GM19351 (cell line): ENCODE measurements around the gene NPAS3.

Experiments
- ATAC-seq: cut with Tn5 transposase; IDR thresholded peaks from one replicate; pipeline ENCODE4 v1.9.1; 2021; ENCODE audit warnings: mild to moderate bottlenecking, moderate library complexity; ENCODE audit not compliant: unreplicated experiment

NPAS3 gene

DNA sequence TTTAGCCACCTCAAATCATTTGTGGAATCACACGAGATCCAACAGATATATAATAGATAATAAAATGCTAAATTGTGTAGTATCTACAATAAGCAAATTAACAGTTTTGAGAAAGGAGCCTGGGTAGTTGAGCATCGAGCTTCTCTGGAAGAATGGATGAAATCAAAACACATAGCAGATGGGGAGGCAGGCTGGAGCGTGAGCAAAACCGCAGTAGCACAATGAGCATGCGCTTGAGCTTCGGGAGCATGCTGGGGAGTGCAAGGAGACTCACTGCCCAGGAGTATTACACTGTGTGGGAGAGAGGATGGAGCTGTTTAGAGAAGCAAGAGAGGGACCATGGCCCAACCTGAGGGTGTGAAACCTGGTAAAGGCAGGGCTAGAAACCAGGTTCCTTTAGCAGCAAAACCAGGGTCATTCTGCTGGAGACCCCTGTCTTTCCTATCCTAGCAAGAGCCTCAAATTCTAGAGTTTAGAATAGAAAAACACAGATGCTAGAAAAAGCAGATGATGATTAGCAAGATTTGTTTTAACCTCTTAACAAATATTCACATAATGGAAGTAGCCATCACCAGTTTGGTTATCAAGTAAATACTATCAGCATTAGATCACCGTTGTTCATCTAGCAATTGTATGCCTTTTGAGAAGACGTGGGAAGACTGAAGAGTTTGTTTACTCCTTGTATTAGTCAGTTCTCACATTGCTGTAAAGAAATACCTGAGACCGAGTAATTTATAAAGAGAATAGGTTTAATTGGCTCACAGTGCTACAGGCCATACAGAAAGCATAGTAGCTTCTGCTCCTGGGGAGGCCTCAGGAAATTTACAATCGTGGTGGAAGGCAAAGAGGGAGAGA is 527.4 kb downstream of the NPAS3 start:
- no peak for ATAC-seq

DNA sequence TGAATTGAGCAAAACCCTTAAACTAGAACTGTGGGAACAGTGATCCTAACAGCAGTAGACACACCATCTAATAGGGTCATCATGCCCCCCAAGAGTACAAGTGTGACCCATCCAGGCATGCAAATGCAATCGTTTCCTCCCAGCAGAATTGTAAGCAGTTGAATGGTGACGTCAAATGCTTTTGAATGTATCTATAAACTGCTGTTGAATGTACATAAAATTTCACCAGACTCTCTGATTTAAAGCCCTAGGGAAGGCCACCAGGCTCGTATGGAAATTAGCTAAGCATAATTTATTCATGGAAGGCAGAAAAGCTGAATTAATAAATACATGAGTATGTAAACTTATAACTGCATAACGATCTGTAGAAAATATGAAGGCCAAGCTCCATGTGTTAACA is 529.3 kb downstream of the NPAS3 start:
- ATAC-seq: no peak

DNA sequence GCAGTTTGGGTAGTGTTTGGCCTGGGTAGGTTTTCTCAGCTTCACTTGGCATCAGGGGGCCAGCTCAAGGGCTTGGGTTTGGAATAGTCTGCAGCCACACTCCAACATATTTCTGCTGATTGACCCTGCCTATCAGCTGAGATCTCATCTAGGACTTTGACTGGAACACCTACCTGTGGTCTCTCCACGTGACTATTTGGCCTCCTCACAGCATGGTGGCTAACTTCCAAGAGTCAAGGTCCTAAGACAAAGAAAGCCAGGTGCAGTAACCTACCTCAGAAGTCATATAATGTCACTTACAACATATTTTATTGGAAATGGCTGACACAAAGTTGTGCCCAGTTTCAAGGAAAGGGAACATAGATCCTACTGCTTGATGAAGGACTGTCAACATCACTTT is 531.2 kb downstream of the NPAS3 start:
- ATAC-seq: no peak

DNA sequence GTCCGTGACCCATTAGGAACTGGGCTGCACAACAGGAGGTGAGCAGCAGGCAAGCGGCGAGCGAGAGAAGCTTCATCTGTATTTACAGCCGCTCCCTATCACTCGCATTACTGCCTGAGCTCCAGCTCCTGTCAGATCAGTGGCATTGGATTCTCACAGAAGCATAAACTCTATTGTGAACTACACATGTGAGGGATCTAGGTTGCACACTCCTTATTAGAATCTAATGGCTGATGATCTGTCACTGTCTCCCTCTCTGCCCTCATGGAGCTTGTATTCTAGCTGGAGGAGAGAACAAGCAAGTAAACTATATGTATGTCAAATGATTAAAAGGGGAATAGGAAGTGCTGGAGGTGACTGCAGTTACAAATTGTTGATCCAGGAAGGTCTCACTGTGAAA is 533.1 kb downstream of the NPAS3 start:
- no peak for ATAC-seq

DNA sequence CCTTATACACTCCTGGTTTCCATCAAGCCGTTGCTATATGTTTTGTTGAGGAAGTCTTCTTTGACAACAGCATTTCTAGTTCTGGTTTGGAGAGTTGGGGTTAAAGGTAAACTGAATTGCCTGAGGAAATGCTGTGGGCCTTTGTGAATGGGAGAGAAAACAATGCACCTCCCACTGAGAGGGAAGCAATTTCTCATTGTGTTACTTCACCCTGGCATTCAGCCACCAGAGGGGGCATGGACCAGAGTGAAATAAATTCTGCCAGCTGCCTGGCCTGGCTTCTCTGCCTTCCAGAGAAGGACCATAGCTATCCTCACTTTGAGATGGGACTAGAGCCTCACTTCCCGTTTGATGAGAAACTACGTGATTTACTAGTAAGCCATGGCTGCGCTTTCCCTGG is 536.9 kb downstream of the NPAS3 start:
- ATAC-seq: no peak

DNA sequence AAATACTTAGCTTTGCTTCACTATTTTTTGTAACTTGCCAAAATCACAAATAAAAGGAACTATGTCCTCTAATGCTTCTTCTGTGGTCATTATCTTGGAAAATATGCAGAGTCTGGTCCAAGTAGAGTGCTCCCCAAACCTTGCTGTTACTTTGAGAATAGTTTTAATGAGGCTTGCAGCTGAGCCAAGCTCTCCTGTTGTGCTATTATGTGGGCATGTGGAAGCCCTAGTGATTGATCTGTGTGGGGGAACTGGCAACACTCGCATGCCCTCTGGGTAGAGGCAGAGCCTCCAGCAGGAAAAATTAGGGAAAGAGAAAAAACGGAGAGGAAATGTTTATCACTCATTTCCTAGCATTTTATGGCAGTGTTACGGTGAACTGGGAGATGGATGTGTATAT is 539.1 kb downstream of the NPAS3 start:
- no peak for ATAC-seq

DNA sequence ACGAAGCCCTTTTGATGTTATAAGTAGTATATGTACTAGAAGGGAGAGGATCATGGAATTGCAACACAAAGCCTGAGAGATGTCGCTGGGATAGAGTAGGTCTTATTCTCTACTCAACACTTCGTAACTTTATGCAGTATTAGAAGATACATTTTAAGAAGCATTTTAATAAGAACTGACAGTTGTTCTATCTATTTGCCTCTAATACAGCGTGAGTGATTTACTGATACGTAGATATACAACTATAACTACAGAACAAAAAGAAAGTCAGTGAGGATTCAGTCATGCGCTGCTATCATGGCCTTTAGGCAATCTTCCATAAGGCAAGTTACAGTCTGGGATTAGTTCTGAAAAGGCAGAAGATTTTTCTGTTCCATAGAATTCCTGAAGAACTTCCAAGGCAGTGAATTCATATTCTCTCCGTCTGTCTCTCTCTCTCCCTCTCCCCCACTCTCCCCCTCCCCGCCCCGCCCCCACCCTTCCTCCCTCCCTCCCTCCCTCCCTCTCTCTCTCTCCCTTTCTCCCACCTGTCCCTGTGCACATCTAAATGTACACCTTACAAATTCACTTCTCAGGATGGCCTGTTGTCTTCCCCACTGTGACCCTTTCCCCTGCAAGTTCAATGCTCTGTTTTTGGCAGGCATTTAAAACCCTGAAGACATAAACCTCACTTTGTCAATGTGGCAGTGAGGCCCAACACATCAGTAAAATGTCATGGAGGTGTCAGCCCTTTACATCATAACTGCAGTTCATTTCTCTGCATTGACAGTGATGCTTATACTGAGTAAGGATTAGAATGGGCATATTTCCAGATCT is 541.6 kb downstream of the NPAS3 start:
- no peak for ATAC-seq

DNA sequence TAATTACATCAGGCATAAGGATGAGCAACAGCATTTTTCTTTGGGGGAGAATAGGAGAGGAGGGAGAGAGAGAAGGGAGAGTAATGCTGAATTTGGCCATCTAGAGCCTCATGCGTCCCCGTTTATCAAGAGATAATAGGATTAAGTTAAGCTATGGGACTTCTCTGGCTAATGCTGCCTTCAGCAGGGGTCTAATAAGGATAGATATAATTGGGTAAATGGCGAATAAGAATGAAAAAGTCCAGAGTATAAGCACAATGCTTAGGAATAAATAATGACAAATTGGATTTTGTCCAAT is 542.2 kb downstream of the NPAS3 start:
- ATAC-seq: no peak

DNA sequence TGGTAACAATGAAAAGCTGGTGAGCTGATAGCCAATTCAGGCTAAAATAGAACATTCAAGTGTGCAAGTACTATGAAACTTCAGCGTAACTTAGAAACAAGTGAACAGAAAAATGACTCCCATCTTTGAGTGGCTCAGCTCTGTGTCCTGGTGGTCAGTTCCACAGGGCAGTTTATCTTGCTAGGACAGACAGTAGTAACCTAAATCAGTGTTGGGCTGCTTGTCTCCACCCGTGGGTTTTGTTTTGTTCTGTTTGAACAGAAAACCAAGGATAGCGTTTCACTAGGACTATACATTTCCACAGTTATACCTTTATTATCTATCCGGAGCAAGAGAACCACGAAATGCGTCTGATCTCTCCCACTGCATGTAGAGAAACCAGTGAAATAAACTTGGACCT is 544.4 kb downstream of the NPAS3 start:
- no peak for ATAC-seq

DNA sequence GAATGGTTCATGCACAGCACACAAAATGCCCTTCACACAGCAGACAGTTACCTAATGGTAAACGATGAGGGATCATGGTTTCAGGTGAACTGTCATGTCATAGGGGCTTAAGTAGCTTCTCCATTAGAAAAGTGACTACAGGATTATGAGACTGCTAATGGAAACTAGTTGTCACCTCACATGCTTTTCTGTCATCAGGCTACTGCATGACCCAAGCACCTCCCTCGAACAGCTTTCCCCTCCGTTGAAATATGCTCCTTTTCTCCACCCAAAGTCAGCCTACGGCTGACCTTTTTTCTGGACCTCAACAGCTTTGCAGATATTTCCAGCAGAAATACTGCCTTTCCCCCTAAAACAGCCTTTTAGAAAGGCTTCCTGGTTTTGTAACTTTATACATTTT is 544.9 kb downstream of the NPAS3 start:
- ATAC-seq: no peak

DNA sequence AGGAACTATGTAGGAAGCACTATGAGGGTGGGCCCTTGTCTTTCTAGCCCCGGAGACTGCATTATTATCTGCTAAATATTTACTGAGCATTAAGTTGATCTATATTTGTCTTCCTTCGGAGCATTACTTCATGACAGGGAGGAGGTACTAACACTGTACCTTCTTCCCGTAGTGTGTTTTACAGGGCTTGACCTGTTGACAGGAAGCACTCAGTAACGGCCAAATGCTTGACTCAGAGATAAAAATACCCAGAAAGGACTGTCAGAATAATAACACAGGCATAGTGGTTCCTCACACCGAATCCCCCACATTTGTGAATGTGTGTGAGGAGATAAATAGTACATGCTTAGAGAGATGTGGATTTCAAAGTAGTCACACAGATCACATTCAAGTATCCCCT is 545.6 kb downstream of the NPAS3 start:
- ATAC-seq: no peak

DNA sequence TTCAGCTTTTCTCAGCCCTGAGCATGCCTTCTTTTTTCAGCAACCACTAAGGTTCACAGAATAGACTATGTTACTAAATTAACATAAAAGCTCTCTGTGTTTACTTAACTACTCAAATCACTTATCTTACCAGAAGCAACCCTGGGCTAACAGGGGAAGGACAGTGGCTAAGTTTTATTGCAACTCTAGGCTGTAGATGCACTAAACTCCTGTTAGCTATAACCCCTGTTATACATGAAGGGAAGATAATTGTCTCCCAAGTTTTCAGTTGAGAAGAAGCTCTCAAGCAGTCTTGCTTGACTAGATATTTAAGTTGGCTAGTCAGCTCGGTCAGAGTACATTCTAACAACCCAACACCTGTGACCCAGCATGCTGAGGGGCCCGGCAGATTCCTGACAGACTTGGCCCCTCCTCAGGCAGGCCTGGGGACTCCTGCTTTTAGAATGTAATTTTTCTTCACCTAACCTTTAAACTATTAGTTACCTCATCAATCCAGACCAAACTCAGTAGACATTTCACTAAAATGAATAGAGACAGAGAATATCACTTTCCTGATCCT is 547.7 kb downstream of the NPAS3 start:
- no peak for ATAC-seq

DNA sequence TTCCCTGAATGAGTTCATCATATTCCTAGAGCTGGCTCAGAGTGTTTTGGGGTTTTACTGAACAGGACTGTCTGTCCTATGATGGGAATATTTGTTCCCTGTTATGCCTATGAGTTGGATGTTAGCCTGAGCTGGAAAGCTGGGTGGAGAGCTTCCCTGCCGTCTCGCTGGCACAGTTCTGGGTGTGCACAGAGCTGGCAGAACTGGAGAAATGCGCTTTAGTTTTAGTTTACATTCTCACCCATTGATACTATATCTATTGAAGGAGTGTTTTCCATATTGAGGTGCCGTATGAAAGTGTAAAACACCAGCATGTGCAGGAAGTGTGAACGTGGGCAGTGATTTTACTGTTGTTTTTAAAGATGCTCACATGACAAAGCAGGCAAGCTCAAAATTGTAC is 549.9 kb downstream of the NPAS3 start:
- ATAC-seq: no peak

DNA sequence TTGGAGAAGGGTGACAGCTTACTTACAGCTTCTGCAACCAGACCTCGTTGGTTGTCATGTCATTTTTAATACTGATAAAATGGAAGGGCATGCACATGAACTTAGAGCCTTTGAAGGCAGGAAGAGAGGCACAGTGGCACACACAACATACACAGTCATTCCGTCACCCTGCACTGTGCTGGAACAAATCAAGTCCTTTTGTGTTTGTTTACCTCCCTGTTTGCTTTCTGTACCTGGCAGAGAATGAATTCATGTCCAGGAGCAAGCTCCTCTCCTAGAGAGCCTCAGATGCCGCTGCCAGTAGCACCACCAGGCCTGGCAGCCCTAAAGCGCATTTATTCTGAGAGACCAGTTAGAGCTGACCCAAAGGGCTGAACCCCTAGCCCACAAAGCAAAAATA is 551.9 kb downstream of the NPAS3 start:
- no peak for ATAC-seq

DNA sequence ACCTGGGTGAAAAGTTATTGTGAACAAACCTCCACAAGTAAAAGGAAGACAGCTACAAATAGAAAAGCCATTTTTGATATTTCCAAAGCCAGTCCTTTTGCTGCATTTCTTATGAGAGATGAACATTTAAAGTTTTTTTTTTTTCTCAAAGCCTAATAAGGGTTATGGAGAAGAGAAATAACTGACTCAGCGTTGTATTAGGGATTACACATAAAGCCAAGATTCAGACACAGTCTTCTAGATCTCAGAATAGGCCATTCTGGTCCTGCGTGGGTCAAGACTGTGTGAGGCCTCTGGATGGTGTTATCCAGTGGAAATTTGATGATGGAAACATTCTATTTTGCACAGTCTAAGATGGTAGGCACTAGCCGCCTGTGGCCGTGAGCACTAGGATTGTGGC is 552.4 kb downstream of the NPAS3 start:
- ATAC-seq: no peak

DNA sequence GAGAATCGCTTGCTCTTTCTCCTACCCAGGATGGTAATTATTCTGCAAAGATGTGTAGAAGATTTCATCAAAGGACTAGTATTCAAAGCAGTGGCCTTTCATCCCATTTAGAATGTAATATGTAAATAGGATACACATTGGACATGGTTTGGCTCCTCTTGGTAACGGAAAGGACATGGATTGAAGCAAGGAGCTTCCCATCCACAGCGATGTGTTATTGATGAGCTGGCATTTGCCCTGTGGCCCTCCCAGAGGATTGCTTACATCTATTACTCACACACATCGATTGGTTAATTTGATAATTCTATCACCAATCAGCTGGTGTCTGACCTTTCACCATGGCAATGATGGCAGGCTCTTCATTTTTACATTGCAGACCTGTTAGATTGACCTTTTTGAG is 553.8 kb downstream of the NPAS3 start:
- no peak for ATAC-seq

DNA sequence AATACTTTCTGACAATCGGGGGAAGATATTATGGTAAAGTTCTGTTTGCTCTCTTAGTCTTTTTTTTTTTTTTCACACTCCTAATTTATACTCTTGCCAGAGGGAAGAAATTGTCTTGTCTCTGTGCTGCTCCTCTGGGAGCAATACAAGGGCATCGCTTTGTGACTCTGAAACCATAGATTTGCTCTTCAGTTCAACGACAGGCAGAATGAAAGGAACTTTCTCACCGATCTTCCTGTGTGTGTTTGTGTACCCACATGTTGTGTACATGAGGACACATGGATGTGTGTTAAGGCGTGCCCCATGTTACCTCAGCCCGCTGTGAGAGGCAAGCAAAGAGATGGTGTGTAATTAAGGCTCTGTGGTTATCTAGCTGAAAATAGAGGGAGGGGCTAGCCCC is 554.6 kb downstream of the NPAS3 start:
- ATAC-seq: no peak

DNA sequence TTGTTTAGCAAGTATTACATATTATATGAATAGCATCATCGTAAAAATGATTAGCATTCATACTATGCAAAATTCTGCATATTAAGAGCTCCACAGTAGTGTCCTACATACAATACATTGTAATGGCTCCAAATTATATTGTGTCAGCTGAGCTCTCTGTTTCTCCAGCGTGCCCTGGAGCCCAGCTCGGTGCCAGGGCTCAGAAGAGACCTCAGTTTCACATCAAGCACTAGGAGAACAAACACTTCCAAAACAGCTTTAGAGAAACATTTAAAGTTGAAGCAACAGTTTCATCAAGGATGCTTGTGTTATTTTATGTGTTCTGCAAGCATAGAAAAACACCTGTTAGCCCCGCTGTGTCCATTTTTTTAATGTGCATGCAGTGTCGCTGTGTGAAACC is 555.3 kb downstream of the NPAS3 start:
- ATAC-seq: no peak

DNA sequence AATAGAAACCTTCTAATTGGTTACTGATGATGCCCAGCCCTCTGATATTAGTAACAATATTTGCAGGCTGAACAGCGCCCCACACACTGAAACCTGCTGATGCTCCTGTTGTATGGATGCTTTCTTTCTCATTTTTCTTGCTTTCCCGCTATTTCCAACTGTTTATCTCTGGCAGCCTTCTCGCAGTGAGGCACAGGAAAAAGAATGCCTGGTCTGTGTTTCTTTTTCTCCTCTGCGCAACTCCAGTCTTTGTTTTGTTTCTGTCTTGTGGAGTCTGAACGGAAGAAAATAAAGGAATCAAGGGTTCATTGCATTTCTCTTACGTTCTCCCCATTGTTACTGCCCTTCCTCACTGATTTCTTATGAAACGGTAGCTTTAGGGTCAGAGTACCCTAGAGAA is 561.0 kb downstream of the NPAS3 start:
- no peak for ATAC-seq

DNA sequence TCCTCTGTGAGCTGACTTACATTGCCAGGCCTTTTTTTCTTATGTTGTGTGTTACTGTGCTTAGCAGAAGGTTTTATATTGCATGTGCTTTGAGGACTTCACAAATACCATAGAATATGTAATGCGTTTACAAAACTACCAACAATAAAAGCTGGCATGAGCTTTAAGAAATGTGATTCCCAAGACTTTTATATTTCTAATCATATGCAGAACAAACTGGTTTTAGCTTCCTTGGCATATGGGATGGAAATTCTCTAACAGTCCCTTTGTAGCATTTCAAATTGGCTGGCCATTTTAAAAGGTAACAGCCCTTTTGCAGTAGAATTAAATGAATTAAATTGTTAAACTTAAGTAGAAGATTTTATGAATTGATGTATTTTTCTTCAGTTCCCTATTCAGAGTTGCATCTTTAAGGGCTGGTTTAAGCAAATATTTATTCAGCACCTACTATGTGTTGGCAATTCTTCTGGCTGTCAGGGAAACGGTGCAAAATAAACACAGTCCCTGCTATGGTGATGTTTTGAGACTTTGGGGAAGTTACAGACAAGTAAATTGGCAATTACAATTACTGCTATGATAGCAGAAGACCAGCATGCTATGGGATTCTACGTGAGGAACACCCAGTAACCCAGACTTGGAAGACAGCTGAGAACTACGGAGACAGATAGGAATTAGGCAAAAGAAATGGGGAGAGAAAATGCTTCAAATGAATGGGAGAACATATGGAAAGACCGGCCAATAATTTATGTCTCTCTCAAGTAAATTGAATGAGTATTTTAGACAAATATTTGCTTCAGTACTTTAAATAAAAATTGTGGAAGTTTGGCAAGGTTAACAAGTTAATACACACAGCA is 565.8 kb downstream of the NPAS3 start:
- no peak for ATAC-seq

DNA sequence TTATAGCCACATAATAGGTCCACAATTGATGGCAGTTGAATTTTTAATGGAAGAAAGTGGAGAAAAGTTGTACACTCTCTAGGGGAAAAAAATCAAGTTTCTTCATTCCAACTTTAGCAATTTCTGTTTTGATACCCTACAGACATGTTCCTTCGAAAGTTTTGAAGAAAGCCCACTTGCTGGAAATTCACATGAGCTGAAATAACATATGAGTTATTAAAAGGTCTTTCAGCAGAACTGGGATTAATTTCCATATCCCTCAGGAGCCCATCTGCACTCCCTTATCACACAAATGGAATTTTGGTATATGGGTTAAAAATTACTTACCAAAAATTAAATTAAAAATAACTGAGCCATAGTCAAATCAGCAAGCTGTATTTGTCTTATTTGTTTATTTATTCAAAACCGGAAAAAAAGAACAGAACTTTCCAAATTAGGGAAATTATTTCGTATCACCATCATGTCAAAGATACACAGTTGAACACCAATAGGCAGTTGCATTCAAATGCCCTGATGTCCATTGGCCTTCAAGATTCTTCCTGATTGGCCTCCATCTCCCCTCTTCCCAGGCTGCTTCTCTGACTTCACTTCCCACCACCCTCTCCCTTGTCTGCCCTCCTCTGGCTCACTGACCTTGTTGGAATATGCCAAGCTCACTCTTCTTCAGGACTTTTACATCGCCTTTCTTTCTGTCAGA is 566.7 kb downstream of the NPAS3 start:
- no peak for ATAC-seq
